H1 (cell line): ENCODE measurements around the gene RARB. TPM values are rescaled to one million over a fixed set of nuclear protein-coding genes. Genes with fewer than 3 reads are reported as not detected.

Source experiments
- CTCF ChIA-PET: fragments of 300-600 bp; sonication (Branson Sonifier 250); formaldehyde crosslinking; loops from one replicate; lab custom pipeline; 2021; ENCODE audit not compliant: partially characterized antibody; lab: Charles Lee
- POLR2A ChIA-PET: fragments of 300-600 bp; sonication (Branson Sonifier 250); formaldehyde crosslinking; loops from one replicate; lab custom pipeline; 2021; ENCODE audit warnings: inconsistent platforms; ENCODE audit not compliant: partially characterized antibody; lab: Charles Lee
- DNase-seq, 2 experiments: peaks; one replicate each; pipeline versions ENCODE4 v3.0.0 to v3.0.0-alpha.2; 2010 to 2022; ENCODE audit warnings: low spot score in 2 of 2, low read depth in 1 of 2, mixed read lengths in 1 of 2
- FAIRE-seq: peaks from 2 replicates; lab custom pipeline; 2011; peaks lifted over from hg19 to GRCh38; lab: Jason Lieb, UNC
- H2AFZ ChIP-seq: 2 replicates; pipeline ENCODE4 v1.8.1; 2012; ENCODE audit warnings: low read length, inconsistent platforms
- H2AK5ac ChIP-seq: 2 replicates; pipeline ENCODE4 v1.6.1; 2013; ENCODE audit warnings: low read depth, low read length
- H2BK120ac ChIP-seq: replicated peaks from 2 replicates; pipeline ENCODE3; 2013; ENCODE audit warnings: low read depth, low read length, inconsistent platforms
- H2BK12ac ChIP-seq: 2 replicates; pipeline ENCODE4 v1.6.1; 2013; ENCODE audit warnings: low read depth, low read length
- H2BK15ac ChIP-seq: 2 replicates; pipeline ENCODE4 v1.6.1; 2013; ENCODE audit warnings: low read length
- H2BK20ac ChIP-seq: 2 replicates; pipeline ENCODE4 v1.6.1; 2013; ENCODE audit warnings: low read length
- H2BK5ac ChIP-seq: 2 replicates; pipeline ENCODE4 v1.6.1; 2013; ENCODE audit warnings: low read depth, low read length
- H3K14ac ChIP-seq: 2 replicates; pipeline ENCODE4 v1.6.1; 2013; ENCODE audit warnings: inconsistent platforms; ENCODE audit not compliant: insufficient read length
- H3K18ac ChIP-seq: 2 replicates; pipeline ENCODE4 v1.6.1; 2013; ENCODE audit warnings: low read length; ENCODE audit errors: extremely low read depth
- H3K23ac ChIP-seq: 2 replicates; pipeline ENCODE4 v1.6.1; 2013; ENCODE audit warnings: inconsistent platforms; ENCODE audit not compliant: insufficient read length
- H3K23me2 ChIP-seq: 2 replicates; pipeline ENCODE4 v1.6.1; 2013; ENCODE audit warnings: low read depth, low read length
- H3K27ac ChIP-seq: 2 replicates; pipeline ENCODE4 v1.6.1; 2011; ENCODE audit warnings: low read depth, low read length, inconsistent platforms
- H3K27me3 ChIP-seq, 4 experiments: replicated peaks in 1 of 4; 1 replicate in 1 of 4; 2 replicates in 3 of 4; pipeline versions ENCODE4 v1.6.1 to v1.8.1; 2011 to 2013; ENCODE audit warnings: low read length in 3 of 4, mild to moderate bottlenecking in 3 of 4, inconsistent platforms in 2 of 4, mixed read lengths in 2 of 4, moderate library complexity in 1 of 4; ENCODE audit not compliant: control insufficient read depth in 3 of 4, insufficient read depth in 3 of 4; ENCODE audit errors: extremely low read depth in 1 of 4
- H3K36me3 ChIP-seq, 4 experiments: 2 replicates each; pipeline versions ENCODE4 v1.6.1 to v1.8.1; 2011 to 2013; ENCODE audit warnings: mild to moderate bottlenecking in 4 of 4, low read length in 3 of 4, moderate library complexity in 2 of 4, control low read depth in 1 of 4, inconsistent platforms in 1 of 4; ENCODE audit not compliant: insufficient read depth in 4 of 4, control insufficient read depth in 2 of 4
- H3K4ac ChIP-seq: replicated peaks from 2 replicates; pipeline ENCODE3; 2013; ENCODE audit warnings: low read length, low read depth, mixed read lengths, inconsistent platforms; ENCODE audit not compliant: insufficient read length
- H3K4me1 ChIP-seq, 4 experiments: replicated peaks in 1 of 4; 1 replicate in 1 of 4; 2 replicates in 3 of 4; pipeline versions ENCODE4 v1.6.1 to v1.8.1; 2011 to 2013; ENCODE audit warnings: low read length in 3 of 4, inconsistent platforms in 2 of 4, mixed read lengths in 1 of 4; ENCODE audit not compliant: insufficient read depth in 4 of 4, control insufficient read depth in 3 of 4
- H3K4me2 ChIP-seq, 2 experiments: 2 replicates each; pipeline versions ENCODE4 v1.6.1 to v1.8.1; 2011 to 2013; ENCODE audit warnings: low read depth in 2 of 2, low read length in 2 of 2, control low read depth in 1 of 2, inconsistent platforms in 1 of 2, mild to moderate bottlenecking in 1 of 2; ENCODE audit not compliant: insufficient read depth in 1 of 2
- H3K4me3 ChIP-seq, 4 experiments: fragments of 200-600, 300-600 bp in 1 of 4; sonication (generic), shearing (Covaris generic), sonication (Bioruptor Twin) in 1 of 4; 2 replicates each; pipeline versions ENCODE4 v1.5.1 to v1.8.1; 2011 to 2016; ENCODE audit warnings: low read length in 4 of 4, low read depth in 3 of 4, control low read depth in 2 of 4, inconsistent platforms in 2 of 4, mild to moderate bottlenecking in 2 of 4, mixed read lengths in 1 of 4, moderate library complexity in 1 of 4; ENCODE audit not compliant: insufficient read depth in 2 of 4; ENCODE audit errors: extremely low read depth in 1 of 4
- H3K56ac ChIP-seq: replicated peaks from 2 replicates; pipeline ENCODE3; 2013; ENCODE audit warnings: low read depth, mild to moderate bottlenecking, mixed read lengths, low read length, inconsistent platforms; ENCODE audit not compliant: insufficient read length
- H3K79me1 ChIP-seq: 2 replicates; pipeline ENCODE4 v1.6.1; 2013; ENCODE audit warnings: low read depth, low read length, control low read depth
- H3K79me2 ChIP-seq, 2 experiments: 2 replicates each; pipeline versions ENCODE4 v1.6.1 to v1.8.1; 2012 to 2013; ENCODE audit warnings: low read length in 2 of 2, mild to moderate bottlenecking in 2 of 2, inconsistent platforms in 1 of 2; ENCODE audit not compliant: insufficient read depth in 2 of 2, control insufficient read depth in 1 of 2
- H3K9ac ChIP-seq, 4 experiments: replicated peaks in 1 of 4; 1 replicate in 1 of 4; 2 replicates in 3 of 4; pipeline versions ENCODE4 v1.6.1 to v1.8.1; 2011 to 2013; ENCODE audit warnings: low read depth in 3 of 4, low read length in 3 of 4, control low read depth in 2 of 4, mild to moderate bottlenecking in 2 of 4, moderate library complexity in 2 of 4, inconsistent platforms in 1 of 4; ENCODE audit errors: extremely low read depth in 1 of 4
- H3K9me3 ChIP-seq, 2 experiments: 2 replicates each; pipeline versions ENCODE4 v1.6.1 to v1.8.1; 2012 to 2013; ENCODE audit warnings: mild to moderate bottlenecking in 2 of 2, moderate library complexity in 2 of 2, control low read depth in 1 of 2, inconsistent platforms in 1 of 2, low read depth in 1 of 2, low read length in 1 of 2, mixed read lengths in 1 of 2; ENCODE audit not compliant: insufficient read depth in 2 of 2
- H4K20me1 ChIP-seq, 2 experiments: replicated peaks in 1 of 2; 2 replicates each; pipeline versions ENCODE3 to v1.8.1; 2011 to 2013; ENCODE audit warnings: inconsistent platforms in 2 of 2, low read length in 2 of 2, mild to moderate bottlenecking in 1 of 2; ENCODE audit not compliant: insufficient read depth in 2 of 2, control insufficient read depth in 1 of 2
- H4K5ac ChIP-seq: 2 replicates; pipeline ENCODE4 v1.6.1; 2013; ENCODE audit warnings: low read length, low read depth, mixed read lengths, inconsistent platforms; ENCODE audit not compliant: insufficient read length
- H4K8ac ChIP-seq: 2 replicates; pipeline ENCODE4 v1.8.0; 2013; ENCODE audit warnings: mild to moderate bottlenecking, moderate library complexity, low read length, inconsistent platforms; ENCODE audit not compliant: insufficient read depth; ENCODE audit errors: extremely low read depth
- H4K91ac ChIP-seq: replicated peaks from 2 replicates; pipeline ENCODE3; 2013; ENCODE audit warnings: low read length, mixed read lengths, inconsistent platforms; ENCODE audit not compliant: insufficient read length
- BACH1 ChIP-seq: IDR thresholded peaks from 2 replicates; pipeline ENCODE4 v1.6.1; 2012; ENCODE audit warnings: low read length, improper control_type of control experiment
- CBX5 ChIP-seq: fragments of 300-800, 300-1000 bp; sonication (generic); IDR thresholded peaks from 2 replicates; pipeline ENCODE4 v1.7.1; 2016; ENCODE audit warnings: antibody characterized with exemption, low read length, low read depth
- GTF2F1 ChIP-seq: IDR thresholded peaks from 2 replicates; pipeline ENCODE4 v1.6.1; 2012; ENCODE audit warnings: low read depth, low read length, improper control_type of control experiment, borderline replicate concordance
- HDAC6 ChIP-seq: IDR thresholded peaks from one replicate; pipeline ENCODE4 v1.7.1; 2012; ENCODE audit warnings: low read depth, mild to moderate bottlenecking, inconsistent platforms, low read length, moderate library complexity
- NANOG ChIP-seq: IDR thresholded peaks from 2 replicates; pipeline ENCODE4 v1.6.1; 2011; ENCODE audit warnings: low read length, low read depth, mild to moderate bottlenecking, inconsistent platforms; ENCODE audit not compliant: insufficient read depth, poor library complexity, severe bottlenecking
- PHF8 ChIP-seq: fragments of 200-600 bp; sonication (generic); conservative IDR thresholded peaks from 2 replicates; pipeline ENCODE4 v1.7.1; 2012; ENCODE audit warnings: low read depth, mild to moderate bottlenecking, inconsistent platforms, low read length, moderate library complexity
- RAD21 ChIP-seq, 2 experiments: IDR thresholded peaks in 1 of 2; conservative IDR thresholded peaks in 1 of 2; 2 replicates each; pipeline ENCODE4 v1.6.1; 2011; ENCODE audit warnings: low read depth in 2 of 2, low read length in 2 of 2, improper control_type of control experiment in 1 of 2, inconsistent platforms in 1 of 2, mild to moderate bottlenecking in 1 of 2, moderate library complexity in 1 of 2
- RXRA ChIP-seq: IDR thresholded peaks from 2 replicates; pipeline ENCODE4 v1.6.1; 2011; ENCODE audit warnings: low read depth, mild to moderate bottlenecking, low read length, moderate library complexity; ENCODE audit not compliant: insufficient read depth
- SIRT6 ChIP-seq: IDR thresholded peaks from one replicate; pipeline ENCODE4 v1.7.1; 2012; ENCODE audit warnings: low read length, inconsistent platforms
- ZNF274 ChIP-seq: IDR thresholded peaks from 2 replicates; pipeline ENCODE4 v1.7.0; 2012; ENCODE audit warnings: low read length, borderline replicate concordance; ENCODE audit errors: extremely low read depth
- WGBS, 2 experiments: shearing (Covaris generic) in 1 of 2; methylation state at CpG; one replicate each; pipeline versions ENCODE4 v1.1.6 to v1.1.7; 2013 to 2015; ENCODE audit warnings: low lambda C conversion rate in 2 of 2, mixed read lengths in 2 of 2, inconsistent platforms in 1 of 2, low coverage in 1 of 2, missing lambda C conversion rate in 1 of 2; ENCODE audit not compliant: insufficient replicate concordance in 2 of 2, insufficient coverage in 1 of 2, insufficient read length in 1 of 2; ENCODE audit errors: extremely low coverage in 1 of 2, missing lambda C conversion rate in 1 of 2; 5-methylcytosine and 5-hydroxymethylcytosine counted together
- polyA plus RNA-seq, 7 experiments: library from polyadenylated mRNA; depleted of rRNA in 3 of 7; stranded (reverse) in 5 of 7; unstranded in 2 of 7; fragments of >200 nt in 5 of 7; fragments of 200-250 nt in 2 of 7; gene quantifications; 1 replicate in 5 of 7; 2 replicates in 1 of 7; 4 replicates in 1 of 7; pipeline versions ENCODE4 v1.2.1 to v1.2.3, GENCODE V29; 2011 to 2013; ENCODE audit warnings: missing spikeins in 2 of 7, mixed read lengths in 2 of 7
- total RNA-seq: library from RNA; stranded (reverse); fragmentation: NEBNext Ultra II Directional; extraction: Animal tissue kit (Norgen Biotek cat#: 25700); gene quantifications from 2 replicates; pipeline ENCODE4 v1.2.1, GENCODE V29; 2021
- TF ChIP-seq, protein P1 (sequence below), 3 experiments: IDR thresholded peaks; 1 replicate in 2 of 3; 2 replicates in 1 of 3; pipeline versions ENCODE4 v1.5.1 to v1.6.1; 2011; ENCODE audit warnings: low read length in 3 of 3, mild to moderate bottlenecking in 3 of 3, inconsistent platforms in 2 of 3, low read depth in 1 of 3, moderate library complexity in 1 of 3; ENCODE audit not compliant: insufficient read depth in 1 of 3; ENCODE audit errors: control extremely low read depth in 1 of 3

Gene RARB
- total and polyA plus RNA-seq, 2 of the 8 experiments (the other 6 are each of a cell fraction or from before 2014, with no cell fraction given) = 0.15 to 0.22 TPM

DNA sequence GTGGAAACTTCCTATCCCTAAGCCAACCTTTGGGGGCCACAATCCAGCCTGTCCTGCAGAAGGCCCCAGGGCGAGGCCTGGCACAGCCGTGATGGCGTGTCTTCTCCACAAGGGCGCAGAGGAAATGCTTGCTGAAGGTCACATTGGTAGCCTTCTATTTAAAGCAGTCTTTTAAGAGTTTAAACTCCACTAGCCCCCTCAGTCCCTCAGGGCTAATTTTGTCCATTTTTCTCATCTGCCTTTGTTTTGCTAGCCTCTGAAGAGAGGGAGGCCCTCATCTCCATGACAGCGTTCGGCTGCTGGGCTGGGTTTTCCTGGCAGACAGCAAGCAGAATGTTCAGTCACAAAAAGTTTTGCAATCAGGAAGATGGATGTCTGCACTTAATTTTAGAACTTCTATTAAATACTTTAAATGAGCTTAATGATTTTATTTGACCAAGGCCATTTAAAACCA lies 40.8 kb downstream of the RARB start:
- ChIA-PET POLR2A (no interaction called here), CTCF (interaction anchor here (0.6 to 1.9 kb wide), 14 partner anchors 10 to 436 kb away, joined by 3 to 10 read pairs (median 4); no protein-coding TSS in a partner anchor)
- H2AK5ac ChIP-seq = no peak overlapping the region
- H3K9ac ChIP-seq = no peak overlapping the region
- H3K18ac ChIP-seq = no peak overlapping the region
- no peaks in the 10 kb centered on the region for H3K23me2 ChIP-seq
- no peaks in the 10 kb centered on the region for H4K20me1 ChIP-seq
- WGBS, 2 experiments = 94% methylated on average over 6 of the region's 6 CpGs; no CpG with 5 or more reads in 1 of the 2 experiments
- no peak overlapping the region for H2BK120ac ChIP-seq
- H2BK12ac ChIP-seq = no peak overlapping the region
- no peak overlapping the region for H3K4me3 ChIP-seq
- FAIRE-seq (no peak), DNase-seq (no peak)
- no peak overlapping the region for H4K5ac ChIP-seq
- no peak overlapping the region for H3K4me2 ChIP-seq
- H3K27ac ChIP-seq = no peak overlapping the region
- H3K4me1 ChIP-seq = no peaks in the 10 kb centered on the region
- H3K14ac ChIP-seq = no peak overlapping the region
- H3K56ac ChIP-seq = no peak overlapping the region
- no peak overlapping the region for H2BK5ac ChIP-seq
- no peak overlapping the region for H4K91ac ChIP-seq
- H4K8ac ChIP-seq = no peak overlapping the region
- no peaks in the 10 kb centered on the region for H3K79me1 ChIP-seq
- H2AFZ ChIP-seq = no peak overlapping the region
- no peaks in the 10 kb centered on the region for H3K36me3 ChIP-seq
- no peak overlapping the region for H2BK20ac ChIP-seq
- H3K4ac ChIP-seq = no peak overlapping the region
- no peak overlapping the region for H3K23ac ChIP-seq
- H3K27me3 ChIP-seq = no peaks in the 10 kb centered on the region
- H3K9me3 ChIP-seq = no peaks in the 10 kb centered on the region
- no peaks in the 10 kb centered on the region for H3K79me2 ChIP-seq
- no peak overlapping the region for H2BK15ac ChIP-seq
- TF ChIP-seq NANOG (no peak), CBX5 (no peak), BACH1 (no peak), SIRT6 (no peak), ZNF274 (no peak), GTF2F1 (no peak), PHF8 (no peak), RAD21 (IDR thresholded peaks at IDR 0.05 in 1 of 2, conservative IDR thresholded peaks at IDR 0.05 in 1 of 2; ENCODE audit: low read depth in 2 of 2, low read length in 2 of 2) (peak; percentile 19 to 28; a peak in 2 of 4 replicates), HDAC6 (no peak), RXRA (no peak)
- TF ChIP-seq, protein P1, sequence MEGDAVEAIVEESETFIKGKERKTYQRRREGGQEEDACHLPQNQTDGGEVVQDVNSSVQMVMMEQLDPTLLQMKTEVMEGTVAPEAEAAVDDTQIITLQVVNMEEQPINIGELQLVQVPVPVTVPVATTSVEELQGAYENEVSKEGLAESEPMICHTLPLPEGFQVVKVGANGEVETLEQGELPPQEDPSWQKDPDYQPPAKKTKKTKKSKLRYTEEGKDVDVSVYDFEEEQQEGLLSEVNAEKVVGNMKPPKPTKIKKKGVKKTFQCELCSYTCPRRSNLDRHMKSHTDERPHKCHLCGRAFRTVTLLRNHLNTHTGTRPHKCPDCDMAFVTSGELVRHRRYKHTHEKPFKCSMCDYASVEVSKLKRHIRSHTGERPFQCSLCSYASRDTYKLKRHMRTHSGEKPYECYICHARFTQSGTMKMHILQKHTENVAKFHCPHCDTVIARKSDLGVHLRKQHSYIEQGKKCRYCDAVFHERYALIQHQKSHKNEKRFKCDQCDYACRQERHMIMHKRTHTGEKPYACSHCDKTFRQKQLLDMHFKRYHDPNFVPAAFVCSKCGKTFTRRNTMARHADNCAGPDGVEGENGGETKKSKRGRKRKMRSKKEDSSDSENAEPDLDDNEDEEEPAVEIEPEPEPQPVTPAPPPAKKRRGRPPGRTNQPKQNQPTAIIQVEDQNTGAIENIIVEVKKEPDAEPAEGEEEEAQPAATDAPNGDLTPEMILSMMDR (IDR thresholded peaks at IDR 0.05; ENCODE audit: control extremely low read depth in 1 of 3, insufficient read depth in 1 of 3, low read depth in 1 of 3, low read length in 3 of 3) = peak in 2 of 3 experiments; percentile 38 to 42; a peak in 2 of 4 replicates
